Fibroblast of lung (primary cell): Measurements from ENCODE around the gene COBL.

Source experiments
- CTCF ChIP-seq, 2 donors: IDR thresholded peaks in 1 of 2; conservative IDR thresholded peaks in 1 of 2; 1 replicate in 1 of 2; 2 replicates in 1 of 2; pipeline ENCODE4 v1.5.1; 2011 to 2012; ENCODE audit warnings: low read length in 2 of 2, control low read depth in 1 of 2, inconsistent platforms in 1 of 2, low read depth in 1 of 2, mild to moderate bottlenecking in 1 of 2
- EZH2 ChIP-seq: IDR thresholded peaks from 2 replicates; pipeline ENCODE4 v1.5.1; 2012; ENCODE audit warnings: low read length, control low read depth, mild to moderate bottlenecking; ENCODE audit errors: missing control alignments

- no peak for TF ChIP-seq CTCF (conservative IDR thresholded peaks at IDR 0.05 in 1 of 2, IDR thresholded peaks at IDR 0.05 in 1 of 2; ENCODE audit: low read depth in 1 of 2, low read length in 2 of 2)
- no peak for TF ChIP-seq EZH2
These were observed 86.3 kb downstream of the COBL start for GRCh38 chr7:51230324-51230625.
